Measurements from ENCODE around the gene MRPL45. TPM values are rescaled to one million over a fixed set of nuclear protein-coding genes. Genes with fewer than 3 reads are reported as not detected.

The MRPL45 gene
- polyA plus RNA-seq, 1 donor: 64.7 TPM

DNA sequence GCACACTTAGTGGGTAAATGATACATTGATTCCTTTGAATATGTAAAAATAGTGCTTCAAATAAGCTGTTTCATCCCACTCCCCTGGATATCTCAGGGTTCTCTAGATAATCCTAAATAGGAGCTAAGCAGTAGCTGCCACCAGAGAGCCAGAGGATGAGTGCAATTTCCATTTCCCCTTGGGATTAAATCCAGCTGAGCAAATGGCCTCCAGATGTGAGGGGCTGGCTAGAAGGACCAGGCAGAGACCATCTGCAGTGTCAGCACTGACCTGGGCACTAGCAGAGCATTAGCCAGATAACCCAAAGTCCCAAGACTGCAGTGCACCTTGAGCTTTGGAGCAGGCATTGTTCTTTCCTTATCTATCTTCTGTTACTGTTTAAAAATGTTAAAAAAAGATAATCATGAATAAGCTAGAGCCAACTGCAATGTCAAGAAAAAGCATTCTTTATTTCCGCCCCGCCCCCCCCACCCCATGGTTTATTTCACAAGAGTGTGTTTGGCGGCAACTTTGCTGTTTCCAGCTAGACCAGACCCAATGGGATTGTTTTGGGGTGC is 27.3 kb downstream of the MRPL45 start:
- DNase-seq: no peak

DNA sequence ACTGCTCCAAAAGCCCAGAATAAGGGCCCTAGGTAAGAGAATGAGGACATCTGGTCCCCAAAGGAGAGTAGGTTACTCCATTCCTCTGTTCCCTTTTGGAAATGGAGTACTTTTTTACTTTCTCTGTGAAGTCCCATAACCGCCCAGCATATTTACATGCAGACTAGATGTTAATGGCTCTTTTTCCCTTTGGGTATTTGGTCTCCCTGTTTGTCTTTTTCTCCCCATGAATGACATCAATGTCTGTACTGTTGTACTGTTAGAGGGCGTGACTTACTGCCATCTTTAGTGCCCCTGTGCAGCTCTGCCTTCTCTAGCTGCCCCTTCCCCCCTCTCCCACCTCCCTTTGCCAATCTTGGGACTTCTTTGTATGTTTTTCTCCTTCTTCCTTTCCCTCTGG is 27.8 kb downstream of the MRPL45 start:
- DNase-seq: no peak

DNA sequence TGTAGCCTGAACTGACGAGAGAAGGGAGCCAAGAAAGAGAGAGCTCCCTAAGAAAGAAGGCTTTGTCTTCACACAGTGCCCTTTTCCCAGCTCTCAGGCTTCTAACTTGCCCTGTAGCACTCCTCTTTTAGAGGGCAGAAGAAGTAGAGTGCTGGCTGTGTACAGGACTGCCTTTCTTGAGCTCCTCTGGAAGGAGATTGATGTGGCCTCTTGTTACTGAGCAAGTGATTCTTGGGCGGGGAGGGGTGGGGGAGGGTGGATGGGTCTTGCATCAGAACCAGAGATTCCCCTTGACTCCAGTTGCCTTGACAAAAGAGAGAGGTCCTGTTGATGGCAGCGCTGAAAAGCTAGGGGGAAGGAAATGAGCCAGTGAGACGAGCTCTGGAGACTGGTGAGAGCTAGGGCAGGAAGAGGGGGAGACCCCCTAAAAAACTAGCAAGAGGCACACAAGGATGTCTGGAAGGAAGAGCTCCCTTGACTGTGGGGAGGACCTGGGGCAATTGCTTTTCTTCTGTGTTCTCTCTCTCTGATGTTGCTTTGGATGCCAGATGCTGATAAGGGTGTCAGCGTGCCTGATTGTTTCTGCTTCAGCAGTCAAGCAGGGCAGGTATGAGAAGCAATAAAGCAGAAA is 28.4 kb downstream of the MRPL45 start:
- no peak for DNase-seq

GRCh38 chr17:38326996-38327792 is 30.2 kb downstream of the MRPL45 start:
- no peak for DNase-seq

DNA sequence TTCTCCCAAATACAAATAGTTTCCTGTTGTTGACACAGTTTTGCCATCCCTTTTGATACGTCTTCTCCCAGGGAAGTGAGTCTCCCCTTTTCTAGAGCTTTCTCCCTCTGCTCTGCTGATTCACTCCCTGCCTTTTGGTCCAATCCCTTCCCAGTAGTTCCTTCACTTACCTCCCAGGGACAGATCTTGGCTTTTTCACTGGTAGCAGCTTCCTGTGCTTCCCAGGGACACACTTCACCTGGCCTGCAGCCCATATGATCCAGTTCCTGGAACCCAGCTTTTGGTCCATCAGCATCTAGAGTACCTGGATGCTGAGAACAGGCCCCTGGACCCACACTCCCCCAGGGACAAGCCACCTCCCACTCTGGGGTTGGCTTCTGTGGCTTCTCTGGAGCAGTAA is 31.0 kb downstream of the MRPL45 start:
- DNase-seq: no peak

DNA sequence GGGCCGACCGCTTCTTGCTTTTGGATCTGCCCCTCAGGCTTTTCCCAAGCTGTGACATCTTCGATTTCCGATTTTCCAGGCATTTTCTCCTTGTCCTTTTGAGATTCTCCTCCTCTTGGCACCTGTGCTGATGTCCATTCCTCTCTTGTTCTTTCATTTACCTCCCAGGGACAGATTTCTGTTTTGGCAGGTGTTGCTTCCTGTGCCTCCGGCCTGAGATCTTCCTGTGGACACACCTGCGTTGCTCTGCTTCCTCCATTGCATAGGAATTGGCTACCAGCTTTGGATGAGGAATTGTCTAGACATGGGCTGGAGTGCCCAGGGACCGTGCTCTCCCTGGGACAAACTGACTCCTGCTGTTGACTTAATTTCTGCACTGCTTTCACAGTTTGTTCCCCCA is 31.7 kb downstream of the MRPL45 start:
- no peak for DNase-seq

GRCh38 chr17:38329284-38329683 is 32.3 kb downstream of the MRPL45 start:
- DNase-seq: no peak

DNA sequence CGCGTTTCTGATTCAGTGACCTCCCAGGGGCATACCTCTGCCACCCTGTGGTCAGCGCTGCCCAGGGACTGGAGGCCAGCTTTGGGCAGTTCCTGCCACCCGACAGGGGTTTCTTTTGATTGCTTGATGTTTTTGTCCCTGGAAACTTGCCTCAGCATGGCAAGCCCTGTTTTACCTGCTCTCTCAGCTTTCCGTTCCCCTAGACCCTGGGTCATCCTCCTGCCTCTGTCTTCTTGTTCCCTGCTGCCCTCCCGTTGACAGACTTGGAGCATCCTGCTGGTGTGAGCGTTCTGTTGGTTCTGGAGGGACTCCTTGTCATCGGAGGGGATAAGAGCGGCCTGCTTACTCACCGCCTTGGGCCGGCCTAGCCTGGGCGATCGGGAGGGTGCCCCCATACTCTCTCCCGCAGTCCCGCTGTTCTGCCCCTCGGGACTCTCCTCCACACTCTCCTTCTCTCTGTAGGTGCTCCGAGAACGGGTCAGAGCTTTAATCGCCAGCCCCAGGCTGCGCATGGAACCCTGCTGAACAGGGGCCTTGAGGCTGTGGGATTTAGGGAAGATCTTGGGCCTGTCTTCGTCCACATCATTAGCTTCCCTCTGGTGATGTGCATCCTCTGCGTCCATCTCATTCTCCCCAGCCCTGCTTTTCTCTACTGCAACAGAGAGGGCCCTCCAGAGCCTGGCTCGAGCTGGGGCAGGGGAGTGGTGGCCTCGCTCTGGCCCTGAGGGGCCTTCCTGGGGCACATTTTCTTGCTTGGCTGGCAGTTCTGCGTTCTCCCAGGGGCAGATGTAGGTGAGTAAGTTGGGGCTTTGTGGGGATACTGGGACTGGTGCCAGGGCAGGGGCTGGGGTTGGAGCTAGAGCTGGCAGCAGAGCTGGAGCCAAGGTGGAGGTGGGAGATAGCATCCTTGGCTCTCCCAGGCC is 33.1 kb downstream of the MRPL45 start:
- no peak for DNase-seq

DNA sequence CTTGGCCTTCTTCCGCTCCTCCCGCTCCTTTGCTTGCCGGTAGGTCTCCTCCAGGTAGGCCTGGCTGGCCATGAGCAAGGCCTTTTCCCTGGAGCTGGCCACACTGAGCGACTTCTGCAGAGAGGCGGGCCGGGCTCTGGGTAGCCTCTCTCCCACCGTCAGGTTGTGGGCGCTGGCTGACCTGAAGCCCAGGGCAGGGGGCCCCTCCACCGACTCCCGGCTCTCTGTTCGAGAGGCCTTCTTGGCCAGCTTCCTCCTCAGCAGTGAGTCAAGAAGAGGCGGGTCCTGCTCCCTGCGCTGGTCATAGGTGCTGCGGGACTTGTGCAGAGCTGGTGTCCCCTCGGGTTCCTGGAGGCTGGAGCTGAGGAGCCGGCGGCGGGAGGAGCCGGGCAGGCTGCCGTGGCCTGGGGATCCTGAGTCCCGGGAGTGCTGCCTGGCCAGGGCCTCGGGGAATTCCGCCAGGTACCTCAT is 34.0 kb downstream of the MRPL45 start:
- no peak for DNase-seq

- DNase-seq: no peak
These were observed 35.8 kb downstream of the MRPL45 start for GRCh38 chr17:38332735-38333134.

DNA sequence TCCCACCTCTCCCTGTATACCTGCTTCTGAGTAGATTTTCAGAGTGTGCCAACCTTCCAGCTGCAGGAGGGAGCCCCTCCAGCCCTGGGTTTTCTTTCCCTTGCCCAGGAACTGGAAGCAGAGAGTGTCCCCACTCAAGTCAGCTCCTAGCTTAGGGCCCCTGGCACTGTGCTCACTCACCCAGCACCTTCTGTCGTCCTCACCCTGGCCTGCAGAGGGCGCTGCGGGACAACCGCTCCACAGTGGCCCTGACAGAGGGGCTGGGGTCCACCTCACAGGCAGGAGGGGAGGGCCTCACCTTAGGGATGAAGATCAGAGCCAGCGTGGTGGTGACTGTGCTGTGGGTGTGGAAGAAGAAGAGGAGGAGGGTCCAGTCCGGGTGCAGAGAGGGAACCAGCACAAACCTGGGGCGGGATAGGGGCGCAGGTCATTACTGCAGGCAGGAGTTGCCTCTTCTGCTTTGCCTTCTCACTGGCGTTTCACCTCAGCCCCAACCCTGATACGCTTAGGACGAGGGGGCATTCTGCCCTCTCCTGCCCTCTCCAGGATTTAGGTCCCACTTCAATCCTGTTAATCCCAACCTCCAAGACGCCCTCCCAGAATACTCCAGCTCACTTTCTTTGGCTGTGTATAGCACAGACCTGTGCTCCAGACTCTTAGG is 36.8 kb downstream of the MRPL45 start:
- DNase-seq: no peak

GRCh38 chr17:38334480-38335364 is 37.8 kb downstream of the MRPL45 start:
- no peak for DNase-seq

- DNase-seq: no peak
These were observed 39.9 kb downstream of the MRPL45 start for GRCh38 chr17:38336838-38337237.

DNA sequence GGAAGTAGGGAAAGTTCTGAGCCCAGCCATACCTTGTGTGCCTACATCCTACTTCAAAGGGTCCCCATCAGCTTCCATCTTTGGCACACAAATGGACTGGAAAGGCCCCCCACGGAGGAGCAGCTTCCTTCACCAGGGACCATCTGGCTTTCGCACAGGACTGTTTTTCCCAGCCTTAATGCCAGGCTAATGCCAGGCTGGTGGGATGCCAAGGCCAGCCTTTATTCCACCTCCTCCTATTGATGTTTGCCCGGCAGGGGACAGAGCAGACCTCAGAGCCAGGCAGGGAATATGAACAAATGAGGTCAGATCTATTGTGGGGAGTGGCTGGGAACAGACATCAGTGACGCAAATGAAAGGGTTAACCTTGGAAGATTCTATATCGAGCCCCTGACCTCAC is 41.1 kb downstream of the MRPL45 start:
- no peak for DNase-seq

DNA sequence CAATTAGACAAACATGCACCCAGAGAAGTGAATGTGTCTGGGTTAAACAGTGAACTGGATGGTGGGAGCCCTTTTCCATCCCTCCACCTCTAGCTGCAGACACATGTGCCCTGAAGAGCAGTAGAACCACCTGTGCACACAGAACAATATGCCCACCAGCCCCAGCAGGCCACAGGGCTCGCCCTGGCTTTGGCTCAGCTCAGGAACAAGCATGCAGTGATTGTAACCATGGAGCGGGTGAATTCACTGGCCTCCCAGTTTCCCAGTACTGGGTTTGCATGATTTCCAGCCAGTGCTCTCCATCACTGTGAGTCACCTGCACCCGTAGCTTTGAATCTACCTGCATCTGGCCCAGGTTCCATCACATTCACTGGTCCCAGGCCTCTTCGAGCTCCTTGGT is 41.6 kb downstream of the MRPL45 start:
- no peak for DNase-seq

GRCh38 chr17:38339891-38340290 is 42.9 kb downstream of the MRPL45 start:
- no peak for DNase-seq

- no peak for DNase-seq
These were observed 44.2 kb downstream of the MRPL45 start for GRCh38 chr17:38341035-38341721.

DNA sequence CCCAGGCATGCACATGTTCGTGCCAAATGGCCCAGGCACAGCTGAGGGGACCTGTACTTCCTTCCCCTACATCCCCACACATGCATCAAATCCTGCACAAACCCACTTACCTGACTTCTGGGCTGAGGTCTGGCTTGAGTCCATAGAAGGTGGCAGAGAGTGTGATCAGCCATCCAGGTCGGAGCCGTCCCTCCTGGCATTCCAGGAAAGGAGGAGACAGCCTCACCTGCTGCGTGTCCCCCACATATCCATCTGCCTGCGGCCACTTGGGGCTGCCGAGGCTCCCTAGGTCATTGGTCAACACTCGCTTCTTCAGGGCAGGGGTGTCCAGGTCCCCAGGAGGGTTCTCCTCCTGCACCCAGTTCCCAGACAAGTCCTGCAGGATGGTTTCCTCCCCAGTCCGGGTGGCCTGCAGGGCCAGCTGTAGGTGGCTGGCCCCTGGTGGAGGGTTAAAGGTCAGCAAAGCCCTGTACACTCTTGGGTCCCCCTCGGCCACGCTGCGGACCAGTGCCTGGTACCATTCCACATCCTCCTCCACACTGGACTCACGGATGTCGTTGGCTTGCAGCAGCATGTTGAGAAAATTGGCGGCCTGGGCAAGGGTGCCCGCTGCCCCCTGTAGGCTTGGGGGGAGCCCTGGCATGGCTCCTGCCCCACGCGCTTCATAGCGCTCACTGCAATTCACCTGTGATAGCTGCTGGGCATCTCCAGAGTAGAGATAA is 46.1 kb downstream of the MRPL45 start:
- no peak for DNase-seq
